ENCODE results near the gene ASRGL1. TPM values are rescaled to one million over a fixed set of nuclear protein-coding genes. Genes with fewer than 3 reads are reported as not detected.
A peak's percentile ranks its signal among the peaks of the same experiment; 100 is the strongest.

Gene ASRGL1
- total RNA-seq, 2 donors from 2014 or later = 20.2 to 39.7 TPM

- Histone ChIP-seq H3K9me3 (no peaks in the 10 kb centered on the region), H3K36me3 (no peaks in the 10 kb centered on the region), H3K4me3 (peak overlapping the region; percentile 6), H3K27me3 (replicated peaks; ENCODE audit: insufficient read depth) (no peaks in the 10 kb centered on the region), H3K27ac (peak overlapping the region; percentile 76 to 80), H3K4me1 (ENCODE audit: control insufficient read depth in 1 of 2, low read depth in 2 of 2) (peaks cover 43 to 56% of the 10 kb centered on the region in 2 donors)
- DNase-seq (ENCODE audit: low spot score) (no peak), ATAC-seq (ENCODE audit: insufficient number of reproducible peaks, low FRiP score, low read depth) (no peak)
- TF ChIP-seq CTCF (IDR thresholded peaks at IDR 0.05) = no peak
Observed at GRCh38 chr11:62402960-62403730, 65.9 kb downstream of the ASRGL1 start.

GRCh38 chr11:62404435-62404834, 67.2 kb downstream of the ASRGL1 start:
- peaks cover 32 to 43% of the 10 kb centered on the region in 2 donors for H3K4me1 ChIP-seq (ENCODE audit: control insufficient read depth in 1 of 2, low read depth in 2 of 2)
- no peaks in the 10 kb centered on the region for H3K36me3 ChIP-seq
- no peak for TF ChIP-seq CTCF (IDR thresholded peaks at IDR 0.05)
- H3K4me3 ChIP-seq = no peak overlapping the region
- no peaks in the 10 kb centered on the region for H3K9me3 ChIP-seq
- ATAC-seq (ENCODE audit: insufficient number of reproducible peaks, low FRiP score, low read depth) = no peak
- no peaks in the 10 kb centered on the region for H3K27me3 ChIP-seq (replicated peaks; ENCODE audit: insufficient read depth)
- DNase-seq (ENCODE audit: low spot score) = no peak
- no peak overlapping the region for H3K27ac ChIP-seq

GRCh38 chr11:62404901-62405300, 67.7 kb downstream of the ASRGL1 start:
- H3K27me3 ChIP-seq (replicated peaks; ENCODE audit: insufficient read depth) = no peaks in the 10 kb centered on the region
- no peak for TF ChIP-seq CTCF (IDR thresholded peaks at IDR 0.05)
- DNase-seq (ENCODE audit: low spot score) = no peak
- H3K36me3 ChIP-seq = no peaks in the 10 kb centered on the region
- no peak overlapping the region for H3K27ac ChIP-seq
- H3K9me3 ChIP-seq = no peaks in the 10 kb centered on the region
- peaks cover 28 to 39% of the 10 kb centered on the region in 2 donors for H3K4me1 ChIP-seq (ENCODE audit: control insufficient read depth in 1 of 2, low read depth in 2 of 2)
- no peak for ATAC-seq (ENCODE audit: insufficient number of reproducible peaks, low FRiP score, low read depth)
- no peak overlapping the region for H3K4me3 ChIP-seq

GRCh38 chr11:62406034-62406433, 68.8 kb downstream of the ASRGL1 start:
- Histone ChIP-seq H3K9me3 (no peaks in the 10 kb centered on the region), H3K27me3 (replicated peaks; ENCODE audit: insufficient read depth) (no peaks in the 10 kb centered on the region), H3K4me3 (no peak overlapping the region), H3K27ac (no peak overlapping the region), H3K4me1 (ENCODE audit: control insufficient read depth in 1 of 2, low read depth in 2 of 2) (peaks cover 16 to 28% of the 10 kb centered on the region in 2 donors), H3K36me3 (no peaks in the 10 kb centered on the region)
- DNase-seq (ENCODE audit: low spot score) (no peak), ATAC-seq (ENCODE audit: insufficient number of reproducible peaks, low FRiP score, low read depth) (no peak)
- no peak for TF ChIP-seq CTCF (IDR thresholded peaks at IDR 0.05)

GRCh38 chr11:62409831-62410230, 72.6 kb downstream of the ASRGL1 start:
- no peak for TF ChIP-seq CTCF (IDR thresholded peaks at IDR 0.05)
- Histone ChIP-seq H3K27me3 (replicated peaks; ENCODE audit: insufficient read depth) (no peaks in the 10 kb centered on the region), H3K27ac (no peak overlapping the region), H3K4me1 (ENCODE audit: control insufficient read depth in 1 of 2, low read depth in 2 of 2) (no peaks in the 10 kb centered on the region), H3K4me3 (no peak overlapping the region), H3K36me3 (no peaks in the 10 kb centered on the region), H3K9me3 (no peaks in the 10 kb centered on the region)
- DNase-seq (ENCODE audit: low spot score) (no peak), ATAC-seq (ENCODE audit: insufficient number of reproducible peaks, low FRiP score, low read depth) (no peak)
